H9 (cell line): ENCODE measurements around the gene PRCD. TPM values are rescaled to one million over a fixed set of nuclear protein-coding genes. Genes with fewer than 3 reads are reported as not detected.

Source experiments
- DNase-seq: peaks from one replicate; pipeline ENCODE4 v3.0.0-alpha.2; 2017
- H2AFZ ChIP-seq: one replicate; pipeline ENCODE4 v1.6.1; 2013; ENCODE audit warnings: mild to moderate bottlenecking, low read length, control low read depth, moderate library complexity
- H2AK5ac ChIP-seq: 2 replicates; pipeline ENCODE4 v1.6.1; 2013; ENCODE audit warnings: low read length, control low read depth, mixed read lengths; ENCODE audit not compliant: insufficient read length
- H2BK120ac ChIP-seq: one replicate; pipeline ENCODE4 v1.6.1; 2013; ENCODE audit warnings: low read depth, mild to moderate bottlenecking, low read length, control low read depth, inconsistent platforms; ENCODE audit not compliant: poor library complexity, severe bottlenecking
- H2BK12ac ChIP-seq: 2 replicates; pipeline ENCODE4 v1.6.1; 2013; ENCODE audit warnings: low read length, control low read depth, mixed read lengths, low read depth; ENCODE audit not compliant: insufficient read length
- H2BK15ac ChIP-seq: 2 replicates; pipeline ENCODE4 v1.6.1; 2013; ENCODE audit warnings: low read depth, low read length, control low read depth
- H2BK20ac ChIP-seq: one replicate; pipeline ENCODE4 v1.6.1; 2013; ENCODE audit warnings: low read depth, mild to moderate bottlenecking, low read length, control low read depth, inconsistent platforms; ENCODE audit not compliant: poor library complexity, severe bottlenecking
- H2BK5ac ChIP-seq: 2 replicates; pipeline ENCODE4 v1.6.1; 2013; ENCODE audit warnings: low read length, control low read depth, mixed read lengths; ENCODE audit not compliant: insufficient read length
- H3K14ac ChIP-seq: 2 replicates; pipeline ENCODE4 v1.6.1; 2013; ENCODE audit warnings: low read length, control low read depth; ENCODE audit not compliant: insufficient read depth
- H3K18ac ChIP-seq: 2 replicates; pipeline ENCODE4 v1.6.1; 2013; ENCODE audit warnings: low read depth, mild to moderate bottlenecking, mixed read lengths, low read length, control low read depth; ENCODE audit not compliant: insufficient read length
- H3K23ac ChIP-seq: 2 replicates; pipeline ENCODE4 v1.6.1; 2013; ENCODE audit warnings: low read length, control low read depth, mixed read lengths, low read depth; ENCODE audit not compliant: insufficient read length
- H3K23me2 ChIP-seq: 2 replicates; pipeline ENCODE4 v1.6.1; 2013; ENCODE audit warnings: low read depth, mild to moderate bottlenecking, mixed read lengths, low read length, control low read depth; ENCODE audit not compliant: insufficient read length, poor library complexity, severe bottlenecking
- H3K27ac ChIP-seq: 2 replicates; pipeline ENCODE4 v1.5.1; 2013; ENCODE audit warnings: low read length, control low read depth, mixed read lengths, low read depth; ENCODE audit not compliant: insufficient read length
- H3K27me3 ChIP-seq: 2 replicates; pipeline ENCODE4 v1.6.1; 2013; ENCODE audit warnings: low read length, control low read depth, inconsistent platforms; ENCODE audit not compliant: insufficient read depth
- H3K4ac ChIP-seq: 2 replicates; pipeline ENCODE4 v1.6.1; 2013; ENCODE audit warnings: low read depth, mild to moderate bottlenecking, control low read depth, inconsistent platforms, low read length, moderate library complexity
- H3K4me1 ChIP-seq: 2 replicates; pipeline ENCODE4 v1.6.1; 2013; ENCODE audit warnings: low read length, control low read depth, inconsistent platforms; ENCODE audit not compliant: insufficient read depth
- H3K4me2 ChIP-seq: 2 replicates; pipeline ENCODE4 v1.6.1; 2013; ENCODE audit warnings: low read length, control low read depth, mixed read lengths; ENCODE audit not compliant: insufficient read length, insufficient read depth
- H3K56ac ChIP-seq: 2 replicates; pipeline ENCODE4 v1.6.1; 2013; ENCODE audit warnings: low read depth, mild to moderate bottlenecking, mixed read lengths, low read length, control low read depth; ENCODE audit not compliant: insufficient read length
- H3K79me1 ChIP-seq: 2 replicates; pipeline ENCODE4 v1.6.1; 2013; ENCODE audit warnings: low read depth, mild to moderate bottlenecking, moderate library complexity, low read length, control low read depth, inconsistent platforms; ENCODE audit not compliant: insufficient read depth, poor library complexity, severe bottlenecking
- H3K79me2 ChIP-seq: 2 replicates; pipeline ENCODE4 v1.6.1; 2013; ENCODE audit warnings: low read length, control low read depth, inconsistent platforms; ENCODE audit not compliant: insufficient read depth
- H3K9ac ChIP-seq: 2 replicates; pipeline ENCODE4 v1.6.1; 2013; ENCODE audit warnings: low read length, control low read depth, mixed read lengths; ENCODE audit not compliant: insufficient read length; ENCODE audit errors: extremely low read depth
- H3K9me3 ChIP-seq: one replicate; pipeline ENCODE4 v1.6.1; 2013; ENCODE audit warnings: low read depth, low read length, inconsistent platforms; ENCODE audit not compliant: control insufficient read depth
- H3T11ph ChIP-seq: one replicate; pipeline ENCODE4 v1.6.1; 2013; ENCODE audit warnings: mild to moderate bottlenecking, low read length, control low read depth, inconsistent platforms
- H4K20me1 ChIP-seq: one replicate; pipeline ENCODE4 v1.6.1; 2013; ENCODE audit not compliant: control insufficient read depth, insufficient read length, insufficient read depth
- H4K5ac ChIP-seq: 2 replicates; pipeline ENCODE4 v1.6.1; 2013; ENCODE audit warnings: low read depth, mild to moderate bottlenecking, mixed read lengths, low read length, control low read depth; ENCODE audit not compliant: insufficient read length
- H4K8ac ChIP-seq: replicated peaks from 2 replicates; pipeline ENCODE4 v1.6.1; 2013; ENCODE audit warnings: low read length, control low read depth, mixed read lengths, low read depth; ENCODE audit not compliant: insufficient read length
- H4K91ac ChIP-seq: 2 replicates; pipeline ENCODE4 v1.6.1; 2013; ENCODE audit warnings: low read depth, mild to moderate bottlenecking, moderate library complexity, mixed read lengths, low read length, control low read depth; ENCODE audit not compliant: insufficient read length
- H3K27ac Mint-ChIP-seq, 3 experiments: 2 replicates in 2 of 3; 3 replicates in 1 of 3; pipeline ENCODE4 v1.8.0; 2020 to 2021; ENCODE audit warnings: mixed read lengths in 3 of 3, mild to moderate bottlenecking in 1 of 3, moderate library complexity in 1 of 3
- H3K27me3 Mint-ChIP-seq: 2 replicates; pipeline ENCODE4 v1.8.0; 2021; ENCODE audit warnings: low read depth, mild to moderate bottlenecking, moderate library complexity, mixed read lengths
- H3K36me3 Mint-ChIP-seq, 3 experiments: 2 replicates in 2 of 3; 3 replicates in 1 of 3; pipeline ENCODE4 v1.8.0; 2020 to 2021; ENCODE audit warnings: low read depth in 3 of 3, mixed read lengths in 3 of 3; ENCODE audit not compliant: insufficient read depth in 1 of 3
- H3K4me1 Mint-ChIP-seq, 2 experiments: 2 replicates each; pipeline ENCODE4 v1.8.0; 2020; ENCODE audit warnings: mixed read lengths in 2 of 2
- H3K4me3 Mint-ChIP-seq, 2 experiments: 2 replicates in 1 of 2; 3 replicates in 1 of 2; pipeline ENCODE4 v1.8.0; 2020 to 2021; ENCODE audit warnings: mild to moderate bottlenecking in 2 of 2, mixed read lengths in 2 of 2, moderate library complexity in 1 of 2
- H3K9me3 Mint-ChIP-seq, 2 experiments: 2 replicates in 1 of 2; 3 replicates in 1 of 2; pipeline ENCODE4 v1.8.0; 2020; ENCODE audit warnings: mild to moderate bottlenecking in 2 of 2, mixed read lengths in 2 of 2, moderate library complexity in 1 of 2
- CTCF ChIP-seq: fragments of 200-600 bp; sonication (generic); conservative IDR thresholded peaks from 3 replicates; pipeline ENCODE4 v1.8.0; 2021; ENCODE audit warnings: antibody characterized with exemption, mild to moderate bottlenecking
- WGBS: extraction: QIAGEN DNeasy Blood & Tissue Kit; methylation state at CpG from one replicate; pipeline ENCODE4 v1.1.7; 2013; ENCODE audit warnings: missing lambda C conversion rate, low lambda C conversion rate, mixed read lengths; ENCODE audit not compliant: insufficient read length; ENCODE audit errors: extremely low coverage; 5-methylcytosine and 5-hydroxymethylcytosine counted together
- total RNA-seq: library from RNA; stranded (reverse); gene quantifications from 2 replicates; pipeline ENCODE4 v1.2.1, GENCODE V29; 2021

PRCD gene
- total RNA-seq, 1 experiment from 2014 or later, result 0.46 TPM

- Histone ChIP-seq H3K4ac (no peak overlapping the region), H3K56ac (no peak overlapping the region), H2BK12ac (no peak overlapping the region), H3K18ac (no peak overlapping the region), H4K8ac (no peak overlapping the region), H3K27ac (no peak overlapping the region), H4K91ac (no peak overlapping the region), H3K14ac (no peak overlapping the region), H2AFZ (no peak overlapping the region), H2BK5ac (no peak overlapping the region), H2AK5ac (no peak overlapping the region), H3K9me3 (no peaks in the 10 kb centered on the region), H3T11ph (no peak overlapping the region), H2BK15ac (no peak overlapping the region), H4K5ac (no peak overlapping the region), H3K23ac (no peak overlapping the region), H3K23me2 (peaks cover 9% of the 10 kb centered on the region), H3K9ac (no peak overlapping the region), H4K20me1 (no peaks in the 10 kb centered on the region), H3K4me1 (peaks cover 3% of the 10 kb centered on the region; the same call in 1 of the 2 replicates), H3K27me3 (no peaks in the 10 kb centered on the region), H3K4me2 (no peak overlapping the region), H2BK20ac (no peak overlapping the region), H3K79me2 (no peaks in the 10 kb centered on the region), H3K79me1 (no peaks in the 10 kb centered on the region), H2BK120ac (no peak overlapping the region)
- Mint-ChIP-seq H3K36me3 (no peaks in the 10 kb centered on the region; a peak in 1 of 7 replicates), H3K27ac (peak overlapping the region in 1 of 3 experiments; percentile 47; a peak in 1 of 7 replicates), H3K4me3 (peak overlapping the region; percentile 5 to 8; a peak in 3 of 5 replicates), H3K9me3 (no peaks in the 10 kb centered on the region; a peak in 1 of 5 replicates), H3K27me3 (peaks cover 17% of the 10 kb centered on the region), H3K4me1 (peaks cover 43 to 57% of the 10 kb centered on the region in 2 experiments)
- TF ChIP-seq CTCF, result no peak
- no peak for DNase-seq
- no CpG with 5 or more reads among the region's 8 CpGs for WGBS
Observed at GRCh38 chr17:76502341-76503211, 37.3 kb upstream of the PRCD start.
